Gastrocnemius medialis (tissue), 4 donors: ENCODE data around the gene KCNAB1. TPM values are rescaled to one million over a fixed set of nuclear protein-coding genes. Genes with fewer than 3 reads are reported as not detected.
"Not testable (repeated sequence)": the region's sequence is repeated elsewhere in the genome, so short reads cannot be mapped to it uniquely, and the experiment has no call there.

Source experiments
- ATAC-seq, 2 donors: fragments of 150-250 bp; one replicate each; pipeline ENCODE4 v1.9.1; 2016
- DNase-seq, 2 donors: peaks; one replicate each; pipeline ENCODE4 v3.0.0-alpha.2; 2019
- H3K27ac ChIP-seq, 4 donors: fragments of 200-600 bp; sonication (generic); 1 replicate in 1 of 4; 2 replicates in 3 of 4; pipeline ENCODE4 v1.5.1; 2016 to 2018; ENCODE audit warnings: mild to moderate bottlenecking in 2 of 4, moderate library complexity in 1 of 4
- H3K27me3 ChIP-seq, 3 donors: fragments of 200-600 bp; sonication (generic) in 2 of 3; 1 replicate in 1 of 3; 2 replicates in 2 of 3; pipeline versions ENCODE4 v1.5.1 to v1.6.0; 2016 to 2019; ENCODE audit warnings: mild to moderate bottlenecking in 1 of 3, moderate library complexity in 1 of 3
- H3K36me3 ChIP-seq, 2 donors: fragments of 200-600 bp; sonication (generic) in 1 of 2; one replicate each; pipeline ENCODE4 v1.5.1; 2017 to 2018
- H3K4me1 ChIP-seq, 2 donors: fragments of 200-600 bp; sonication (generic) in 1 of 2; one replicate each; pipeline ENCODE4 v1.5.1; 2016 to 2017; ENCODE audit warnings: mild to moderate bottlenecking in 2 of 2
- H3K4me3 ChIP-seq, 4 donors: fragments of 200-600 bp; sonication (generic) in 3 of 4; 1 replicate in 1 of 4; 2 replicates in 3 of 4; pipeline ENCODE4 v1.5.1; 2016 to 2019; ENCODE audit warnings: mild to moderate bottlenecking in 2 of 4
- H3K9me3 ChIP-seq, 3 donors: fragments of 200-600 bp; sonication (generic) in 2 of 3; 1 replicate in 1 of 3; 2 replicates in 2 of 3; pipeline ENCODE4 v1.5.1; 2016 to 2019
- POLR2A ChIP-seq, 2 donors: fragments of 450-650 bp; IDR thresholded peaks; one replicate each; pipeline ENCODE4 v1.6.1; 2017; ENCODE audit warnings: antibody characterized with exemption in 2 of 2, mild to moderate bottlenecking in 2 of 2, moderate library complexity in 2 of 2
- in situ Hi-C, 4 donors: fragments of 200-750 bp; cut with MboI; loops; one replicate each; pipeline versions ENCODE4 v1.15.0 to v1.8.0; 2017; ENCODE audit warnings: low sequenced_read_pairs in 4 of 4
- intact Hi-C: fragments of 100-400 bp; cut with DNase I; formaldehyde crosslinking; loops from one replicate; pipeline ENCODE4 v1.15.1; 2023; ENCODE audit warnings: low total_unique reads
- total RNA-seq, 4 donors: library from RNA; depleted of rRNA; stranded (reverse); fragments of >200 nt; gene quantifications; one replicate each; pipeline versions ENCODE4 v1.1.0 to v1.2.3, GENCODE V29; 2016
- TF ChIP-seq, protein P1 (sequence below), 5 experiments: fragments of 450-650 bp in 3 of 5; fragments of 200-600 bp in 2 of 5; sonication (generic) in 2 of 5; IDR thresholded peaks in 4 of 5; conservative IDR thresholded peaks in 1 of 5; 1 replicate in 4 of 5; 2 replicates in 1 of 5; pipeline ENCODE4 v1.5.1; 2016 to 2019; ENCODE audit warnings: antibody characterized with exemption in 5 of 5, mild to moderate bottlenecking in 3 of 5, moderate library complexity in 3 of 5

Gene KCNAB1
- total RNA-seq, 4 donors from 2014 or later: 0.46 to 3.6 (median 1.9) TPM

DNA sequence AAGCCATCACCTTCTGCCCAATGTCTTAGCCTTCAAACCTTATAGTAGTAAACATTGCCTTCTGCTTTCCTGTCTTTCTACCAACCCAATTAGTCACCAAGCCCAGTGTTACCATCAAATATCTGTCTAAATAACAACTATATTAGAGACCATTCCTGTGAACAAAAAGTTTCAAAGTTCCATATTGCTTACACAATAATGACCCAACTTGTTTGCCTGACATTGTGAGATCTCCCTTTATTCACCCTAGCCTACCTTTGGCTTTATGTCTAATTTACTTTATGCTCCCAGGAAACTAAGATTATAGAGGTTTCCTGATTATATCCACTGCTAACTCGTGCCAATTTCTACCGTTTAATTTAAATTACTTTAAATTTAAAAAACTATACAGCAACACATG, 26.0 kb upstream of the KCNAB1 start:
- Histone ChIP-seq H3K27me3 (no peaks in the 10 kb centered on the region), H3K36me3 (no peaks in the 10 kb centered on the region), H3K9me3 (no peaks in the 10 kb centered on the region), H3K27ac (no peak overlapping the region), H3K4me1 (no peaks in the 10 kb centered on the region), H3K4me3 (no peak overlapping the region)
- no peak for DNase-seq
- in situ Hi-C loops (no loop called here), intact Hi-C loops (no loop called here)
- no peak for ATAC-seq
- TF ChIP-seq, protein P1, sequence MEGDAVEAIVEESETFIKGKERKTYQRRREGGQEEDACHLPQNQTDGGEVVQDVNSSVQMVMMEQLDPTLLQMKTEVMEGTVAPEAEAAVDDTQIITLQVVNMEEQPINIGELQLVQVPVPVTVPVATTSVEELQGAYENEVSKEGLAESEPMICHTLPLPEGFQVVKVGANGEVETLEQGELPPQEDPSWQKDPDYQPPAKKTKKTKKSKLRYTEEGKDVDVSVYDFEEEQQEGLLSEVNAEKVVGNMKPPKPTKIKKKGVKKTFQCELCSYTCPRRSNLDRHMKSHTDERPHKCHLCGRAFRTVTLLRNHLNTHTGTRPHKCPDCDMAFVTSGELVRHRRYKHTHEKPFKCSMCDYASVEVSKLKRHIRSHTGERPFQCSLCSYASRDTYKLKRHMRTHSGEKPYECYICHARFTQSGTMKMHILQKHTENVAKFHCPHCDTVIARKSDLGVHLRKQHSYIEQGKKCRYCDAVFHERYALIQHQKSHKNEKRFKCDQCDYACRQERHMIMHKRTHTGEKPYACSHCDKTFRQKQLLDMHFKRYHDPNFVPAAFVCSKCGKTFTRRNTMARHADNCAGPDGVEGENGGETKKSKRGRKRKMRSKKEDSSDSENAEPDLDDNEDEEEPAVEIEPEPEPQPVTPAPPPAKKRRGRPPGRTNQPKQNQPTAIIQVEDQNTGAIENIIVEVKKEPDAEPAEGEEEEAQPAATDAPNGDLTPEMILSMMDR (IDR thresholded peaks at IDR 0.05 in 4 of 5, conservative IDR thresholded peaks at IDR 0.05 in 1 of 5): no peak
- no peak for TF ChIP-seq POLR2A (IDR thresholded peaks at IDR 0.05)

DNA sequence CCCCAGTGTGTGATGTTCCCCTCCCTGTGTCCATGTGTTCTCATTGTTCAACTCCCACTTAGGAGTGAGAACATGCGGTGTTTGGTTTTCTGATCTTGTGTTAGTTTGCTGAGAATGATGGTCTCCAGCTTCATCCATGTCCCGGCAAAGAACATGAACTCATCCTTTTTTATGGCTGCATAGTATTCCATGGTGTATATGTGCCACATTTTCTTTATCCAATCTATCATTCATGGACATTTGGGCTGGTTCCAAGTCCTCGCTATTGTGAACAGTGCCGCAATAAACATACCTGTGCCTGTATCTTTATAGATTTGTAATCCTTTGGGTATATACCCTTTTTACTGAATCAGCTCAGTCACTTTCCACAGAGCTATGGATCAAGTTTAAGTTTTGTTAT, 24.7 kb upstream of the KCNAB1 start:
- H3K27me3 ChIP-seq, ATAC-seq, DNase-seq, in situ Hi-C loops, H3K36me3 ChIP-seq, H3K4me3 ChIP-seq, H3K9me3 ChIP-seq, H3K4me1 ChIP-seq, H3K27ac ChIP-seq, intact Hi-C loops: not testable (repeated sequence)

DNA sequence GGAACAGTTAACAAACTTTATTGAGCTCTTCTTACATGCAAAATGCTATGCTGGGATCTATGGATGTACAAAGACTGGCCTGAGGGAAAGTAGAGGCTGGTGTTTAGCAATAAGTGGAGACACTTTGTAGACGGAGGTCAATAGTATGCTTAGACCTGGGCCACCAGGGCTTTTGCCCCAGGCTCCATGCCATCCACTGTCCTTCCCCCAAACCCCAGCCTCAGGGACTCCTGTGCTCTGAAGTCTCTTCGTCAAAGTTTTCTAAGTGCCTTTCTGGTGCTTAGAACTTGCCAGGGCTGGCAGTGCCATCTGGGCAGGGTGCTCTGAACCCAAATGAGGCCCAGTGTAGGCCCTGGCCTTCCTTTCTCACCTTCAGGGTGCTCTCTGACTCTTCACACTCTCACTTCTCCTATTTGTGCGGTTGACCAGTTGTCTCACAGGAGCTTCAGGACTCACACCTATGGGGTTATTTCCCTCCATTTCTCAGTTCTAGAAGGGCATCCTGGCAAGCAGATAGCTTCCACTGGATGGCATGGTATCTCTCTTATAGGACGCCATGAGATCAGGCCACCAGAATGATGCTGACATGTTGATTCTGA, 21.8 kb upstream of the KCNAB1 start:
- in situ Hi-C loops (no loop called here), intact Hi-C loops (no loop called here)
- Histone ChIP-seq H3K36me3 (no peaks in the 10 kb centered on the region), H3K9me3 (no peaks in the 10 kb centered on the region), H3K27me3 (no peaks in the 10 kb centered on the region), H3K4me3 (no peak overlapping the region), H3K4me1 (no peaks in the 10 kb centered on the region), H3K27ac (no peak overlapping the region)
- TF ChIP-seq, protein P1 (IDR thresholded peaks at IDR 0.05 in 4 of 5, conservative IDR thresholded peaks at IDR 0.05 in 1 of 5): no peak
- TF ChIP-seq POLR2A (IDR thresholded peaks at IDR 0.05): no peak
- DNase-seq (no peak), ATAC-seq (no peak)

DNA sequence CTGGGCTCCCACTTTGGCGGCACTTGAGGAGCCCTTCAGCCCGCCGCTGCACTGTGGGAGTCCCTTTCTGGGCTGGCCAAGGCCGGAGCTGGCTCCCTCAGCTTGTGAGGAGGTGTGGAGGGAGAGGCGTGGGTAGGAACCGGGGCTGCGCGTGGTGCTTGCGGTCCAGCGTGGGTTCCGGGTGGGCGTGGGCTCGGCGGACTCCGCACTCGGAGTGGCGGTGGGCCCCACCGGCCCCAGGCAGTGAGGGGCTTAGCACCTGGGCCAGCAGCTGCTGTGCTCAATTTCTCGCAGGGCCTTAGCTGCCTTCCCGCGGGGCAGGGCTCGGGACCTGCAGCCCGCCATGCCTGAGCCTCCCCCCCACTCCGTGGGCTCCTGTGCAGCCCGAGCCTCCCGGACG, 21.0 kb upstream of the KCNAB1 start:
- H3K4me1 ChIP-seq, H3K27ac ChIP-seq, H3K36me3 ChIP-seq, intact Hi-C loops, DNase-seq, H3K4me3 ChIP-seq, H3K27me3 ChIP-seq, ATAC-seq, in situ Hi-C loops, H3K9me3 ChIP-seq: not testable (repeated sequence)

DNA sequence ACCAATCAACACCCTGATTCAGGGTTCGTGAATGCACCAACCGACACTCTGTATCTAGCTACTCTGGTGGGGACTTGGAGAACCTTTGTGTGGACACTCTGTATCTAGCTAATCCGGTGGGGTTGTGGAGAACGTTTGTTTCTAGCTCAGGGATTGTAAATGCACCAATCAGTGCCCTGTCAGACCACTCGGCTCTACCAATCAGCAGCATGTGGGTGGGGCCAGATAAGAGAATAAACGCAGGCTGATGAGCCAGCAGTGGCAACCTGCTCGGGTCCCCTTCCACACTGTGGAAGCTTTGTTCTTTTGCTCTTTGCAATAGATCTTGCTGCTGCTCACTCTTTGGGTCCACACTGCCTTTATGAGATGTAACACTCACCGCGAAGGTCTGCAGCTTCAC, 20.4 kb upstream of the KCNAB1 start:
- H3K4me3 ChIP-seq, H3K4me1 ChIP-seq, H3K36me3 ChIP-seq, intact Hi-C loops, DNase-seq, in situ Hi-C loops, H3K27ac ChIP-seq, ATAC-seq, H3K9me3 ChIP-seq, H3K27me3 ChIP-seq: not testable (repeated sequence)

DNA sequence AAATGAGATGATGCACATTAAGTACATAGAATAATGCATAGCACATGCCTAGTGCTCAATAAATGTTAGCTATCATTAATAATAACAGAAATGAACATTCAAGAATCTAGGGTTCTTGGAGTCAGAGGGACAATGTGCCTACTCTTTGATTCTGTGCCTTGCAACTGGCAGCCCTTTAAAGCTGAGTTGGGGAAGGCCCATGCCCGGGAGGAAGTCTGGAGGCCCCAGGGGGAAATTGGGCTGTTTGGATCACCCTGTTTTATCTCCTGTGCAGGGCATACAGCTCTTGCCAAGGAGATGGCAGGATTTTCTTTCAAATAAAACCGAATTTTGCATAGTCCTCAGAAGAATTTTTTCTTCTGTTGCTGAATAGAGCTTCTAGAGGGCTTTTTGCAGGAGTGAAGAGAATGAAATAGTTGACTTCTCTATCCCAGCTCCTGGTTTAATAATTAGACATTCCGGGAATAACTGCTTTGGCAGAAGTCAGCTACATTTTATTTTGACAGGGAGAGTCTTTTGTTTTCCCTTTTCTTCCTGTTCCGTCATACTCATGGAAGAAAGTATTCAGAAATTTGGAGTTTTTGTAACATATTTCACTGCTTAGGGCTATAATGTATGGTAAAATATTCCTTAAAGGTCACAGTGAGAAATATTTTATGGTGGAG, 18.0 kb upstream of the KCNAB1 start:
- Histone ChIP-seq H3K36me3 (no peaks in the 10 kb centered on the region), H3K27me3 (no peaks in the 10 kb centered on the region), H3K4me1 (no peaks in the 10 kb centered on the region), H3K9me3 (no peaks in the 10 kb centered on the region), H3K4me3 (no peak overlapping the region), H3K27ac (no peak overlapping the region)
- DNase-seq: no peak
- no peak for TF ChIP-seq POLR2A (IDR thresholded peaks at IDR 0.05)
- TF ChIP-seq, protein P1 (IDR thresholded peaks at IDR 0.05 in 4 of 5, conservative IDR thresholded peaks at IDR 0.05 in 1 of 5): no peak
- intact Hi-C loops (no loop called here), in situ Hi-C loops (no loop called here)
- no peak for ATAC-seq
